Body of pancreas (tissue), 4 donors: ENCODE measurements around the gene RAD51B.

Experiments
- CTCF ChIP-seq, 7 experiments: fragments of 450-650 bp in 4 of 7; fragments of 200-600 bp in 3 of 7; sonication (generic) in 3 of 7; IDR thresholded peaks; one replicate each; pipeline ENCODE4 v1.5.1; 2016 to 2019; ENCODE audit warnings: antibody characterized with exemption in 7 of 7
- POLR2A ChIP-seq, 3 donors: fragments of 450-650 bp; IDR thresholded peaks; one replicate each; pipeline ENCODE4 v1.6.1; 2016; ENCODE audit warnings: antibody characterized with exemption in 3 of 3, mild to moderate bottlenecking in 2 of 3

GRCh38 chr14:67977434-67978034 is 158.0 kb downstream of the RAD51B start:
- TF ChIP-seq POLR2A (IDR thresholded peaks at IDR 0.05): no peak
- TF ChIP-seq CTCF (IDR thresholded peaks at IDR 0.05): no peak
